ENCODE data around the gene AP2M1.

Gene AP2M1

DNA sequence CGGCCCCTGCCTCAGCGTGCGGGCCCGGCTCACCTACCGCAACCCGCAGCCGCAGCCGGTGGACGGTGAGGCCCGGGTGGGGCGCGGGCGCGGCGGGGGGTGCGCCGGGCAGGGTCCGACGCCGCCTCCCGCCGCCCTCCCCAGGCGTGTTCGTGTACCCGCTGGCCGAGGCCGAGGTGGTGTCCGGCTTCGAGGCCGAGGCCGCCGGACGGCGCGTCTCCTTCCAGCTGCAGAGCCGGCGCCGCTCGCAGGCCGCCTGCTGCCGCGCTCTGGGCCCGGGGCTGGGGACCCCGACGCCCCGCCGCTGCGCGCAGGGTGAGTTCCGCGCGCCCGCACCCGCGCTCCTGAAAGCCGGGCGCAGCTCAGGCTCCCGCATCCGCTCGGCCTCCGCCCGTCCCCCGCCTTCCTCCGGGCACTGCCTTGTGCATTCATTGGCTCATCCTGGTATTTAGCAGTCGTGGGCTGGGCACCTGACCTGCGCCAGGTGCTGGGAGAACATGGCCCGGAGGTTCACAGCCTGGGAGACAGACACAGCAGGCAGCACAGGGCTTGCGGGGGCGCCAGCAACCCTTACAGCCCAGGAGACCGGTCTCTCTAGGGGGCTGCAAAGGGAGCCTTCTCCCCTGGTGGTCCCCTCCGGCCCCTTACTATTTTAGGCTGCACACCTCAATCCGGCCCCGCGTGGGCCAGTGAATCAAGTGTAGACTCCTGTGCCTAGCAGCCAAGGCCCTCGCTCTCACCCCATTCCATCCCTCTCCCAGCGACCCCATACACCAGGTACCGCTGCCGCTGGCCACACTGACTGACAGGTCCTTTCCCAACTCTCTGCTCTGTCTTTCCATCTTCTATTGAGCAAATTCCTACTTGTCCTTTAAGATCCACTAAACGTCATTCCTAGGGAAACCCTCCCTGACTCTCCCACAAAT lies 56.2 kb downstream of the AP2M1 start:
- no peak overlapping the region for H3K4me3 ChIP-seq (ENCODE audit: low read length)
- no peak for DNase-seq (ENCODE audit: low read depth)
- TF ChIP-seq, protein P1, sequence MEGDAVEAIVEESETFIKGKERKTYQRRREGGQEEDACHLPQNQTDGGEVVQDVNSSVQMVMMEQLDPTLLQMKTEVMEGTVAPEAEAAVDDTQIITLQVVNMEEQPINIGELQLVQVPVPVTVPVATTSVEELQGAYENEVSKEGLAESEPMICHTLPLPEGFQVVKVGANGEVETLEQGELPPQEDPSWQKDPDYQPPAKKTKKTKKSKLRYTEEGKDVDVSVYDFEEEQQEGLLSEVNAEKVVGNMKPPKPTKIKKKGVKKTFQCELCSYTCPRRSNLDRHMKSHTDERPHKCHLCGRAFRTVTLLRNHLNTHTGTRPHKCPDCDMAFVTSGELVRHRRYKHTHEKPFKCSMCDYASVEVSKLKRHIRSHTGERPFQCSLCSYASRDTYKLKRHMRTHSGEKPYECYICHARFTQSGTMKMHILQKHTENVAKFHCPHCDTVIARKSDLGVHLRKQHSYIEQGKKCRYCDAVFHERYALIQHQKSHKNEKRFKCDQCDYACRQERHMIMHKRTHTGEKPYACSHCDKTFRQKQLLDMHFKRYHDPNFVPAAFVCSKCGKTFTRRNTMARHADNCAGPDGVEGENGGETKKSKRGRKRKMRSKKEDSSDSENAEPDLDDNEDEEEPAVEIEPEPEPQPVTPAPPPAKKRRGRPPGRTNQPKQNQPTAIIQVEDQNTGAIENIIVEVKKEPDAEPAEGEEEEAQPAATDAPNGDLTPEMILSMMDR (conservative IDR thresholded peaks at IDR 0.05; ENCODE audit: low read depth, low read length): no peak

DNA sequence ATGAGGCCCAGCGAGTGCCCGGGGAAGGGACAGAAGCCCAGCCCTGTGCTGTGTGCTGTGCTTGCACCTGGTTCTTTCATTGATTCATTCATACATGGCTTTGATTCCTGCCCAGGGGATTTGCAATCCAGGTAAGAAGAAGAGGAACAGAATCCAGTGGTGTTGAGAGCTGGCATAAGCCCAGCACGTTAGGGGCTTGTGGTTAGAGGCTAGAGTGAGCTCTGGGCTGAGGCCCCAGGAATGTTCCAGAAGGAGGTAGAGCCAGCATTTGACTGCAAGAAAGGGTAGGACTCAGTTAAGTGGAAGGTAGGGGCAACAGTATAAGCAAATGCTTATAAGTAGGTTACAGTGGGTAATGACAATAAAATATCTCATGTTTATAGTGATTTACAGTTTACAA lies 57.0 kb downstream of the AP2M1 start:
- H3K4me3 ChIP-seq (ENCODE audit: low read length): no peak overlapping the region
- TF ChIP-seq, protein P1 (conservative IDR thresholded peaks at IDR 0.05; ENCODE audit: low read depth, low read length): no peak
- DNase-seq (ENCODE audit: low read depth): no peak

DNA sequence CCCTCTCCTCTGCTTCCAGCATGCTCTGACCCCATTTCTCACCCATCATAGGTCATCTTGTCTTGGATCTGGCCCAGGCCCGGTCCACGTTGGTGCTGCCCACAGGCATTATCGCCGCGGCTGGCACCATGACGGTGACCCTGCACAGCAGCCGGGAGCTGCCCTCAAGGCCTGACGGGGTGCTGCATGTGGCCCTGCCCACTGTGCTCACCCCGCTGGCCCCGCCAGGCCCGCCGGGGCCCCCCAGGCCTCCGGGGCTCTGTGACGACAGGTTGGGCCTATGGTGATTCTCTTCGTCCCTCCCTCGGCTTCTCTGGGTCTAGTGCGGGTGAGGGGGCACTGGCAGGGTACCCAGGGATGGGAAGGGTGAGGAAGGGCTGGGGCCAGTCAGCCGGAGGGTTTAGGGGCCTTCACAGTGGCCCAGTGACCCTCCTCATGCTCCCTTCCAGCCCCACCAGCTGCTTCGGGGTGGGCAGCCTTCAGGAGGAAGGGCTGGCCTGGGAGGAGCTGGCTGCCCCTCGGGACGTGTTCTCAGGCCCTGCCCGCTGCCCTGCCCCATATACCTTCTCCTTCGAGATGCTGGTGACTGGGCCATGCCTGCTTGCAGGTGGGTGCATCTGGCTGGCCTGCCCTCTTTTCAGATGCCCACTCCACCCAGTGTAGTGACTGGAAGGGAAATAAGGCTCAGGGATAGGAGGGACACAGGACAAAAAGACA lies 58.6 kb downstream of the AP2M1 start:
- no peak for DNase-seq (ENCODE audit: low read depth)

More for the DNA sequence above, 58.6 kb downstream of the AP2M1 start:
- H3K4me3 ChIP-seq (ENCODE audit: low read length): no peak overlapping the region
- TF ChIP-seq, protein P1 (conservative IDR thresholded peaks at IDR 0.05; ENCODE audit: low read depth, low read length): no peak

All from retinal pigment epithelial cell (primary cell).